Measurements from ENCODE around the gene MSI2.

DNA sequence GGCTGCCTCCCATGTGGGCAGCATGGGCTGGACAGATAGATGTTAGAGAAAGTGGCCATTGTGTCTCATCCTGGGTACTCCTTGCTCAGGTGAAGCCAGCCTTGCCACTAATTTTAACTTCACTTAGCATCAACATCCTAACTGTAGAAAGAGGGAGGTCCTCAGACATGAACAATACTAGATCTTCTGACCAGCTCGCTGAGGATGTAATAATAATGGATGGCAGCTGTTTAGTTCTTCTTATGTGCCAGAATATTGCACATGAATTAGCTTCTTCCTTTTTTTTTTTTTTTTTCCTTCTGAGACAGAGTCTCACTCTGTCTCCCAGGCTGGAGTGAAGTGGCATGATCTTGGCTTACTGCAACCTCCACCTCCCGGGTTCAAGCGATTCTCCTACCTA lies 256.4 kb downstream of the MSI2 start:
- TF ChIP-seq, protein P1, sequence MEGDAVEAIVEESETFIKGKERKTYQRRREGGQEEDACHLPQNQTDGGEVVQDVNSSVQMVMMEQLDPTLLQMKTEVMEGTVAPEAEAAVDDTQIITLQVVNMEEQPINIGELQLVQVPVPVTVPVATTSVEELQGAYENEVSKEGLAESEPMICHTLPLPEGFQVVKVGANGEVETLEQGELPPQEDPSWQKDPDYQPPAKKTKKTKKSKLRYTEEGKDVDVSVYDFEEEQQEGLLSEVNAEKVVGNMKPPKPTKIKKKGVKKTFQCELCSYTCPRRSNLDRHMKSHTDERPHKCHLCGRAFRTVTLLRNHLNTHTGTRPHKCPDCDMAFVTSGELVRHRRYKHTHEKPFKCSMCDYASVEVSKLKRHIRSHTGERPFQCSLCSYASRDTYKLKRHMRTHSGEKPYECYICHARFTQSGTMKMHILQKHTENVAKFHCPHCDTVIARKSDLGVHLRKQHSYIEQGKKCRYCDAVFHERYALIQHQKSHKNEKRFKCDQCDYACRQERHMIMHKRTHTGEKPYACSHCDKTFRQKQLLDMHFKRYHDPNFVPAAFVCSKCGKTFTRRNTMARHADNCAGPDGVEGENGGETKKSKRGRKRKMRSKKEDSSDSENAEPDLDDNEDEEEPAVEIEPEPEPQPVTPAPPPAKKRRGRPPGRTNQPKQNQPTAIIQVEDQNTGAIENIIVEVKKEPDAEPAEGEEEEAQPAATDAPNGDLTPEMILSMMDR (conservative IDR thresholded peaks at IDR 0.05; ENCODE audit: low read length), result no peak
- no peak for TF ChIP-seq EZH2phosphoT487 (IDR thresholded peaks at IDR 0.05; ENCODE audit: borderline replicate concordance)
